GM15510 (cell line): ENCODE measurements around the gene NOL3.

Experiments
- POLR2A ChIP-seq: IDR thresholded peaks from 3 replicates; pipeline ENCODE4 v1.6.1; 2011; ENCODE audit warnings: borderline replicate concordance; ENCODE audit not compliant: insufficient read length; ENCODE audit errors: extremely low read depth

NOL3 gene

GRCh38 chr16:67163164-67163998 lies 7.0 kb upstream of the NOL3 start:
- no peak for TF ChIP-seq POLR2A

DNA sequence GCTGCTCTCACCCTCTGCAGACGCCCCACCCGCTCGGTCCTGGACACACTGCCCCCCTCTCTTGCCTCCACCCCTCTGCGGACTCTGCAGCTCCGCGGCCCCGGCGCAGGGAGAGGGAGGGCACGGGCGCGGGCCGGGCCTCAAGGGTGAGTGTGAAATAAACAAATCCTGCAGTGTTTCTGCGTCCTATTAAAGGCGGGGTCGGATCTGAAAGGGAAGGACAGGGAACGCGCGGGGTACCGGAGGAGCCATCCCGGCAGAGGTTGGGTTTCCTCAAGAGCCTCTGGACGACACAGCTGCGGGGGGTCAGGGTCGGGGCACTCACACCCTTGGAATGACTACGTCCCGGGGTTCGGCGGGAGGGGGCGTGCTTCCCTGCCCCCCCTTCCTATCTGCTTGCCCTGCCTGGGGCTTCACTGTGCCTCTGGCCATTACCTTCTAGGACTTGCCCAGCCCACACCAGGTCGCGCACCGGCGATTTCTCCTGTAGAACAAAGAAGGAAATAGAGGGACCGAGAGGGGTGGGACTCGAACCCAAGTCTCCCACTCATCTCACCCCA lies 6.3 kb upstream of the NOL3 start:
- no peak for TF ChIP-seq POLR2A

- TF ChIP-seq POLR2A: no peak
Measured at GRCh38 chr16:67164599-67165061, 5.7 kb upstream of the NOL3 start, which contains the start of gene HSF4. HSF4 (plus strand) TSS chr16:67164745; CDS start chr16:67164812, 67 bp downstream.

DNA sequence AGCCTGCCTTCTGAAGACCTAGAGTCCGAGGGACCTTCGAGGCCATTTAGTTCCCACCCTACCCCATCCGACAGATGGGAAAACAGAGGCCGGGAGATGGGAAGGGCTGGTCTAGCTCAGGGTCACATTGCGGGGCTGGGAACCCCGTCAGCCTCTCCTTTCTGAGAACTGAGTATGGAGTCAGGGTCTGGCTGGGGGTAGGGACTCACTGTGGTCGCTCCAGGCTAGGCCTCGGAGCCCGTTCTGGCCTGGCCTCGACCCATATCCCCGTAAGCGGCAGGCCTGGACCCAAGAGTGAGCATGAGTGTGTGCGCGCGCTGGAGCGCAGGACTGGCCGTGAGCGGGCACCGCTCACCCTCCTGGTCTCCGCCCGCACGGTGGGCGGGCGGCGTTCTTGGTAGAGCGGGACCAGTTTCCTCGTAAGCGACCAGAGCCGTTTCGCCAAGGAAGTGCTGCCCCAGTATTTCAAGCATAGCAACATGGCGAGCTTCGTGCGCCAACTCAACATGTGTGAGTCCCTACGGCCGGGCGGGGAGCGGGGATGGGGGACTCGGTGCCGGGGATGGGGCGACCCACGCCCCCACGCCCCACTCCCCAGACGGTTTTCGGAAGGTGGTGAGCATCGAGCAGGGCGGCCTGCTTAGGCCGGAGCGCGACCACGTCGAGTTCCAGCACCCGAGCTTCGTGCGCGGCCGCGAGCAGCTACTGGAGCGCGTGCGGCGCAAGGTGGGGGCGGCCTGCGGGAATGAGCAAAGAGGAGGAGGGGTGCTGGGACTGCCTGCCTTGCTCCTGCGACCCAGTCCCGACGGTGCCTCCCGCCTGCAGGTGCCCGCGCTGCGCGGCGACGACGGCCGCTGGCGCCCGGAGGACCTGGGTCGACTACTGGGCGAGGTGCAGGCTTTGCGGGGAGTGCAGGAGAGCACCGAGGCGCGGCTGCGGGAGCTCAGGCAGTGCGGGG lies 4.9 kb upstream of the NOL3 start:
- TF ChIP-seq POLR2A: no peak

DNA sequence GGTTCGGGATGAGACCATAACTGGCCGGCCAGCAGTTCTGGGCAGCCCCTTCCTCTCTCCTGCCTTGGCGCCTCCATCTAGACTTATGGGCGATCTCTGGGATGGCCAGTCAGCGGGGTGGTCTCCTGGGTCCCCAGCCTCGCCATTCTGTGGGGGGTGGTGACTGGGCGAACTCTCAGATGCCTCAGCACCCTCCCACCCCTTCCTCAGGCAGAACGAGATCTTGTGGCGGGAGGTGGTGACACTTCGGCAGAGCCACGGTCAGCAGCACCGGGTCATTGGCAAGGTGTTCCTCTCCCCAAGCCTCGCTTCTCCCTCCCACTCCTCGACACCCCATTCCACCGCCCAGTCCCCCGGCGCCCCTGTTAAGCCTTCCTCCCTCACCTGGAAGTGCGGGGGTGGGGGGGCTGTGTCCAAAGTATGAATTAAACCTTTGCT lies 4.2 kb upstream of the NOL3 start:
- no peak for TF ChIP-seq POLR2A

GRCh38 chr16:67166598-67167168 lies 3.7 kb upstream of the NOL3 start:
- TF ChIP-seq POLR2A: no peak

DNA sequence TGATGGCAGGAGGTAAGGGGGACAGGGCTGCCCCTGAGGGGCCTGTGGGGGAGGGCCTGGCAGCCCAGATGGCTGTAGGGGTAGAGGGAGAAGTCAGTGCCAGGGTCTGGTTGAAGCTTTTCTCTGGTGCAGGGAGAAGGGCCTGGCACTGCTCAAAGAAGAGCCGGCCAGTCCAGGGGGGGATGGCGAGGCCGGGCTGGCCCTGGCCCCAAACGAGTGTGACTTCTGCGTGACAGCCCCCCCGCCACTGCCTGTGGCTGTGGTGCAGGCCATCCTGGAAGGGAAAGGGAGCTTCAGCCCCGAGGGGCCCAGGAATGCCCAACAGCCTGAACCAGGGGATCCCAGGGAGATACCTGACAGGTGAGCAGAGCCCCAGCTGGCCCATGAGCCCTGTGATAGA lies 2.8 kb upstream of the NOL3 start:
- no peak for TF ChIP-seq POLR2A

GRCh38 chr16:67169011-67169451 lies 1.3 kb upstream of the NOL3 start:
- no peak for TF ChIP-seq POLR2A

GRCh38 chr16:67169642-67170167 lies 633 bp upstream of the NOL3 start:
- no peak for TF ChIP-seq POLR2A

DNA sequence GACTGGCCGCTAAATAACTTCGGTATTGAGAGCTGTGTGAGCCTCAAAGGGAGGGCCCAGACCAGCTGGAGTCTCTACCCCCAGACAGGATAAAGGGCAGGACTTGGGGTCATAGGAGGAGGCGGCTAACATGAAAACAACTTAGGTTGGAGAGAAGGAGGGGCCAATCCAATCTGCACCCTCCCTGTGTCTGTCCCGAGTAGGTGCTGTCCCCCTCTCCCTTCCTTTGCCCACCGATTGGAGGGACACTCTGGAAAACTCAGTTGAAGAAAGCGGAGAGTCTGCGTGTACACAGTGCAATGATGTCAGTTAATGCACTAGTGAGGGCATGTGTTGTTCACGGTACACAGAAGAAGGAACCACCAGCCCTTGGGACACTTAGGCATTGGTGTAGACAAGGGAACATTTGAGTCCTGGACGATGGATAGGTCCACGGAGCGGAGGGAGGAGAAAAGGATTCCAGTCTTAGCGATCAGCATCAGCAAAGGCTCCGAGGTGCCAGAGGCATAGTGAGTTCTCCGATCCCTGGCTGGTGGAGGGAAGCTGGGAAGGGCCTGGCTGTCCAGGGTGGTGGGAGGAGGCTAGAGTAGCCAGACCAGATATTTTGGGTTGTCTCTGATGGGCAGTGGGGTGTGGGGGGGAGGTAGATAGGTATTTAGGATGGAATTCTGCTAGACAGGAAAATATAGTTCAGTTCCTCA lies 761 bp downstream of the NOL3 start:
- no peak for TF ChIP-seq POLR2A

GRCh38 chr16:67173323-67173722 lies 3.0 kb downstream of the NOL3 start:
- no peak for TF ChIP-seq POLR2A

GRCh38 chr16:67173808-67174705 lies 3.7 kb downstream of the NOL3 start:
- peak; percentile 42 for TF ChIP-seq POLR2A
